Endodermal cell (in vitro differentiated cells): ENCODE measurements around the gene PADI2. TPM values are rescaled to one million over a fixed set of nuclear protein-coding genes. Genes with fewer than 3 reads are reported as not detected.

Source experiments
- DNase-seq: peaks from one replicate; pipeline ENCODE4 v3.0.0-alpha.2; 2017
- H3K27ac ChIP-seq: 2 replicates; pipeline ENCODE4 v1.5.1; 2013; ENCODE audit warnings: mild to moderate bottlenecking, low read depth, low read length, moderate library complexity
- H3K27me3 ChIP-seq: 2 replicates; pipeline ENCODE4 v1.6.1; 2013; ENCODE audit warnings: mild to moderate bottlenecking, low read length, moderate library complexity; ENCODE audit not compliant: insufficient read depth, control insufficient read depth, poor library complexity, severe bottlenecking
- H3K36me3 ChIP-seq: 2 replicates; pipeline ENCODE4 v1.7.0; 2013; ENCODE audit warnings: mild to moderate bottlenecking, low read length, moderate library complexity; ENCODE audit not compliant: control insufficient read depth, insufficient read depth
- H3K4me1 ChIP-seq: one replicate; pipeline ENCODE4 v1.7.0; 2013; ENCODE audit warnings: low read length; ENCODE audit not compliant: control insufficient read depth, insufficient read depth
- H3K4me3 ChIP-seq: 2 replicates; pipeline ENCODE4 v1.5.1; 2013; ENCODE audit warnings: mild to moderate bottlenecking, low read length, moderate library complexity
- H3K9ac ChIP-seq: 2 replicates; pipeline ENCODE4 v1.6.1; 2013; ENCODE audit warnings: mild to moderate bottlenecking, low read length, moderate library complexity; ENCODE audit not compliant: poor library complexity, severe bottlenecking; ENCODE audit errors: extremely low read depth
- H3K9me3 ChIP-seq: 2 replicates; pipeline ENCODE4 v1.6.1; 2013; ENCODE audit warnings: mild to moderate bottlenecking, low read length, moderate library complexity; ENCODE audit not compliant: control insufficient read depth
- H3K27ac Mint-ChIP-seq: 2 replicates; pipeline ENCODE4 v1.8.0; 2020; ENCODE audit warnings: mixed read lengths
- H3K27me3 Mint-ChIP-seq: 2 replicates; pipeline ENCODE4 v1.8.0; 2021; ENCODE audit warnings: mild to moderate bottlenecking, mixed read lengths; ENCODE audit not compliant: insufficient read depth
- H3K36me3 Mint-ChIP-seq: 2 replicates; pipeline ENCODE4 v1.8.0; 2020; ENCODE audit warnings: low read depth, mixed read lengths
- H3K4me1 Mint-ChIP-seq: 2 replicates; pipeline ENCODE4 v1.8.0; 2020; ENCODE audit warnings: mixed read lengths
- H3K4me3 Mint-ChIP-seq: 2 replicates; pipeline ENCODE4 v1.8.0; 2020; ENCODE audit warnings: mild to moderate bottlenecking, moderate library complexity, mixed read lengths
- H3K9me3 Mint-ChIP-seq: 2 replicates; pipeline ENCODE4 v1.8.0; 2020; ENCODE audit warnings: mild to moderate bottlenecking, mixed read lengths
- CTCF ChIP-seq: fragments of 200-600 bp; sonication (generic); conservative IDR thresholded peaks from 2 replicates; pipeline ENCODE4 v1.5.0; 2021; ENCODE audit warnings: antibody characterized with exemption, mild to moderate bottlenecking
- WGBS, 2 experiments: methylation state at CpG; one replicate each; pipeline versions ENCODE4 v1.1.5 to v1.1.7; 2013; ENCODE audit warnings: missing lambda C conversion rate in 2 of 2, mixed read lengths in 1 of 2; ENCODE audit not compliant: insufficient coverage in 1 of 2, insufficient read length in 1 of 2; 5-methylcytosine and 5-hydroxymethylcytosine counted together
- total RNA-seq, 2 donors: library from RNA; stranded (reverse); fragmentation: NEBNext Ultra II Directional in 1 of 2; extraction: Animal tissue kit (Norgen Biotek cat#: 25700) in 1 of 2; gene quantifications; 2 replicates in 1 of 2; 3 replicates in 1 of 2; pipeline ENCODE4 v1.2.1, GENCODE V29; 2021

PADI2 gene
- total RNA-seq, 2 donors from 2014 or later = 2.0 to 2.7 TPM

- no peak overlapping the region for H3K27ac ChIP-seq
- Mint-ChIP-seq H3K4me3 (no peak overlapping the region), H3K27me3 (no peaks in the 10 kb centered on the region), H3K9me3 (no peaks in the 10 kb centered on the region), H3K27ac (no peak overlapping the region), H3K4me1 (no peaks in the 10 kb centered on the region), H3K36me3 (no peaks in the 10 kb centered on the region)
- WGBS, 2 experiments = 87 to 93% methylated on average over 9 to 10 of the region's 10 CpGs
- no peak overlapping the region for H3K9ac ChIP-seq
- no peak for TF ChIP-seq CTCF
- no peaks in the 10 kb centered on the region for H3K9me3 ChIP-seq
- H3K4me3 ChIP-seq = no peak overlapping the region
- DNase-seq = no peak
- H3K36me3 ChIP-seq = no peaks in the 10 kb centered on the region
- H3K4me1 ChIP-seq = no peaks in the 10 kb centered on the region
- H3K27me3 ChIP-seq = no peaks in the 10 kb centered on the region
Observed at GRCh38 chr1:17084787-17085186, 34.5 kb downstream of the PADI2 start.

GRCh38 chr1:17082761-17083160, 36.5 kb downstream of the PADI2 start:
- Mint-ChIP-seq H3K4me1 (no peaks in the 10 kb centered on the region), H3K36me3 (no peaks in the 10 kb centered on the region), H3K4me3 (no peak overlapping the region), H3K27me3 (no peaks in the 10 kb centered on the region), H3K27ac (no peak overlapping the region), H3K9me3 (peaks cover 2% of the 10 kb centered on the region)
- Histone ChIP-seq H3K4me3 (no peak overlapping the region), H3K9me3 (no peaks in the 10 kb centered on the region), H3K9ac (no peak overlapping the region), H3K27ac (no peak overlapping the region), H3K27me3 (no peaks in the 10 kb centered on the region), H3K36me3 (no peaks in the 10 kb centered on the region), H3K4me1 (no peaks in the 10 kb centered on the region)
- 75 to 90% methylated on average over 3 of the region's 3 CpGs for WGBS, 2 experiments
- no peak for TF ChIP-seq CTCF
- no peak for DNase-seq

DNA sequence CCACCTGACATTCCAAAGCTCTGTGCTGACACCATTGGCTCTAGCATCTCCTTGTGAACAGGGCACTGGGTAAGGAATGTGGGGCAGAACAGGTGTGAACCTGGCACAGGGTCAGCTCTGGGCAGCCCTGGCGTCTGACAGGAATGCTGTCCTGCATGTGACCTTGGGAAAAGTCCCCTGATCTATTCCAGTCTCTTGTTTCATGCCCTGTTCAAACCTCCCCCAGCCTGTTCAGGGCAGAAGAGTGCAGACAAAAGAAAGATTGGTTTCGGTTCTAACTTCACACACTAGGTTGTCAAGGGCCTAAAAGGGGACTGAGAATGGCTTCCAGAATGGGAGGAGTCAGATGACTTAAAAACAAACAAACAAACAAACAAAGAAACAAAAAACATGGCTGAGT, 37.8 kb downstream of the PADI2 start:
- H3K4me3 ChIP-seq = no peak overlapping the region
- Mint-ChIP-seq H3K9me3 (peaks cover 2% of the 10 kb centered on the region), H3K27ac (no peak overlapping the region), H3K4me1 (no peaks in the 10 kb centered on the region), H3K27me3 (no peaks in the 10 kb centered on the region), H3K4me3 (no peak overlapping the region), H3K36me3 (no peaks in the 10 kb centered on the region)
- H3K4me1 ChIP-seq = no peaks in the 10 kb centered on the region
- no peak for TF ChIP-seq CTCF
- H3K27ac ChIP-seq = no peak overlapping the region
- H3K9me3 ChIP-seq = no peaks in the 10 kb centered on the region
- H3K36me3 ChIP-seq = no peaks in the 10 kb centered on the region
- WGBS, 2 experiments = 67 to 83% methylated on average over 1 to 2 of the region's 2 CpGs
- H3K9ac ChIP-seq = no peak overlapping the region
- DNase-seq = no peak
- no peaks in the 10 kb centered on the region for H3K27me3 ChIP-seq
